ENCODE results near the gene RNF149.
A peak's percentile ranks its signal among the peaks of the same experiment; 100 is the strongest.

The RNF149 gene

GRCh38 chr2:101307503-101307902 is 998 bp downstream of the RNF149 start:
- Histone ChIP-seq H3K27me3 (ENCODE audit: insufficient read depth, poor library complexity, severe bottlenecking) (no peaks in the 10 kb centered on the region), H3K27ac (replicated peaks) (peak overlapping the region; percentile 72), H3K4me3 (replicated peaks; ENCODE audit: insufficient read depth, low read length) (peak overlapping the region; percentile 59)
- TF ChIP-seq REST (IDR thresholded peaks at IDR 0.05; ENCODE audit: insufficient replicate concordance, low read depth) (no peak), GABPA (IDR thresholded peaks at IDR 0.05; ENCODE audit: low read depth) (no peak), SPI1 (IDR thresholded peaks at IDR 0.05; ENCODE audit: borderline replicate concordance, low read depth) (no peak), POLR2AphosphoS5 (IDR thresholded peaks at IDR 0.05; ENCODE audit: low read depth) (no peak), CTCF (IDR thresholded peaks at IDR 0.05; ENCODE audit: insufficient read depth, low read length) (no peak)
- no peak for DNase-seq (ENCODE audit: low read depth in 1 of 2, low spot score in 1 of 2)

GRCh38 chr2:101306410-101306809 is 2.1 kb downstream of the RNF149 start:
- Histone ChIP-seq H3K4me3 (replicated peaks; ENCODE audit: insufficient read depth, low read length) (peak overlapping the region; percentile 59), H3K27me3 (ENCODE audit: insufficient read depth, poor library complexity, severe bottlenecking) (no peaks in the 10 kb centered on the region), H3K27ac (replicated peaks) (peak overlapping the region; percentile 72)
- TF ChIP-seq SPI1 (IDR thresholded peaks at IDR 0.05; ENCODE audit: borderline replicate concordance, low read depth) (no peak), GABPA (IDR thresholded peaks at IDR 0.05; ENCODE audit: low read depth) (no peak), POLR2AphosphoS5 (IDR thresholded peaks at IDR 0.05; ENCODE audit: low read depth) (no peak), REST (IDR thresholded peaks at IDR 0.05; ENCODE audit: insufficient replicate concordance, low read depth) (no peak), CTCF (IDR thresholded peaks at IDR 0.05; ENCODE audit: insufficient read depth, low read length) (no peak)
- DNase-seq (ENCODE audit: low read depth in 1 of 2, low spot score in 1 of 2) = peak; percentile 11 to 57

- no peak for DNase-seq (ENCODE audit: low read depth in 1 of 2, low spot score in 1 of 2)
- H3K27me3 ChIP-seq (ENCODE audit: insufficient read depth, poor library complexity, severe bottlenecking) = no peaks in the 10 kb centered on the region
- TF ChIP-seq POLR2AphosphoS5 (IDR thresholded peaks at IDR 0.05; ENCODE audit: low read depth) (no peak), REST (IDR thresholded peaks at IDR 0.05; ENCODE audit: insufficient replicate concordance, low read depth) (no peak), SPI1 (IDR thresholded peaks at IDR 0.05; ENCODE audit: borderline replicate concordance, low read depth) (no peak), CTCF (IDR thresholded peaks at IDR 0.05; ENCODE audit: insufficient read depth, low read length) (no peak), GABPA (IDR thresholded peaks at IDR 0.05; ENCODE audit: low read depth) (no peak)
- H3K4me3 ChIP-seq (replicated peaks; ENCODE audit: insufficient read depth, low read length) = 0 out of 2 replicates have a peak overlapping the region, but pooled peaks have one; percentile 59
- no peak overlapping the region for H3K27ac ChIP-seq (replicated peaks)
These were observed 2.9 kb downstream of the RNF149 start for GRCh38 chr2:101305492-101306078.
